Right lobe of liver (tissue), 6 donors: ENCODE measurements around the gene LOXL1. TPM values are rescaled to one million over a fixed set of nuclear protein-coding genes. Genes with fewer than 3 reads are reported as not detected.

Source experiments
- ATAC-seq, 4 donors: fragments of 200-7000 bp; cut with Tn5 transposase; one replicate each; pipeline ENCODE4 v1.9.1; 2020; ENCODE audit warnings: mild to moderate bottlenecking in 4 of 4, moderate library complexity in 4 of 4
- DNase-seq, 3 donors: peaks; one replicate each; pipeline ENCODE4 v3.0.0-alpha.2; 2020
- H3K27ac ChIP-seq, 3 donors: fragments of 200-600 bp; one replicate each; pipeline ENCODE4 v1.8.0; 2022
- H3K27me3 ChIP-seq, 2 donors: fragments of 200-600 bp; one replicate each; pipeline ENCODE4 v1.8.0; 2022
- H3K36me3 ChIP-seq, 4 donors: fragments of 200-600 bp; sonication (generic) in 1 of 4; one replicate each; pipeline versions ENCODE4 v1.5.1 to v1.8.0; 2017 to 2022; ENCODE audit warnings: control low read depth in 1 of 4
- H3K4me1 ChIP-seq, 4 donors: fragments of 200-600 bp; sonication (generic) in 1 of 4; one replicate each; pipeline versions ENCODE4 v1.5.1 to v1.8.0; 2017 to 2022; ENCODE audit warnings: control low read depth in 1 of 4
- H3K4me3 ChIP-seq, 3 donors: fragments of 200-600 bp; one replicate each; pipeline ENCODE4 v1.8.0; 2022
- H3K9me3 ChIP-seq, 4 donors: fragments of 200-600 bp; sonication (generic) in 1 of 4; one replicate each; pipeline versions ENCODE4 v1.5.1 to v1.8.0; 2017 to 2022; ENCODE audit warnings: control low read depth in 1 of 4
- POLR2A ChIP-seq: fragments of 450-650 bp; IDR thresholded peaks from one replicate; pipeline ENCODE4 v1.6.1; 2017; ENCODE audit warnings: antibody characterized with exemption, mild to moderate bottlenecking
- WGBS: methylation state at CpG from one replicate; pipeline ENCODE4 v1.1.6; 2018; ENCODE audit warnings: low coverage, low lambda C conversion rate; ENCODE audit not compliant: insufficient coverage; ENCODE audit errors: missing lambda C conversion rate; 5-methylcytosine and 5-hydroxymethylcytosine counted together
- intact Hi-C, 2 donors: fragments of 100-400 bp; cut with DNase I; formaldehyde crosslinking; loops; one replicate each; pipeline versions ENCODE4 v1.11.2 to v1.14.1; 2022
- total RNA-seq, 6 experiments: library from RNA; depleted of rRNA in 2 of 6; stranded (reverse); fragments of >200 nt in 2 of 6; fragmentation: NEBNext Ultra II Directional in 3 of 6; extraction: Animal tissue kit (Norgen Biotek cat#: 25700) in 3 of 6; gene quantifications; one replicate each; pipeline versions ENCODE4 v1.1.0 to v1.2.4, GENCODE V29; 2016 to 2023
- TF ChIP-seq, protein P1 (sequence below), 4 donors: fragments of 200-600 bp in 3 of 4; fragments of 450-650 bp in 1 of 4; IDR thresholded peaks; one replicate each; pipeline versions ENCODE4 v1.5.1 to v1.8.0; 2016 to 2022; ENCODE audit warnings: antibody characterized with exemption in 4 of 4, mild to moderate bottlenecking in 2 of 4
- donor health status: DM: no; HTN: yes; CAD: no.
- donor health status: DM: no; HTN: no; CAD: no.
- donor health status: DM: no; HTN: no; CAD: no.
- donor health status: DM: no; HTN: yes; CAD: no.
- donor health status: DM: no; HTN: yes; CAD: no.

Gene LOXL1
- total RNA-seq, 6 experiments from 2014 or later, result 0.29 to 2.3 (median 0.83) TPM

DNA sequence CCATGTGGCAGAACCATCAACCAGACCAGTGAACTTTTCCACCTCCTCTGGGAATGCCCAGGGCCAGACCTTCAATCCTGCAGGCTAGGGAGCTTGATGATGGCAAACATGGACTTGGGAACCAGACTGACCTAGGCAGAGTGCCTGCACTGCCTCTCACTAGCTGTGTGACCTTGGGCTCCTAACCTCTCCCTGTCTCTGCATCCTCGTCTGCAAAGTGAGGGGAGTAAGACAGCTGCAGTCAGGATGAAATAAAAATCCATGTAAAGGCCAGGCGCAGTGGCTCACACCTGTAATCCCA is 17.5 kb upstream of the LOXL1 start:
- DNase-seq (no peak), ATAC-seq (peak in 1 of 4 donors; percentile 31)
- no peak overlapping the region for H3K27ac ChIP-seq
- H3K4me1 ChIP-seq, result no peaks in the 10 kb centered on the region
- H3K27me3 ChIP-seq, result no peaks in the 10 kb centered on the region
- H3K4me3 ChIP-seq, result no peak overlapping the region
- no peaks in the 10 kb centered on the region for H3K9me3 ChIP-seq
- H3K36me3 ChIP-seq, result no peaks in the 10 kb centered on the region
- WGBS, result 92% methylated on average over 2 of the region's 2 CpGs
- intact Hi-C loops, result no loop called here
- TF ChIP-seq, protein P1, sequence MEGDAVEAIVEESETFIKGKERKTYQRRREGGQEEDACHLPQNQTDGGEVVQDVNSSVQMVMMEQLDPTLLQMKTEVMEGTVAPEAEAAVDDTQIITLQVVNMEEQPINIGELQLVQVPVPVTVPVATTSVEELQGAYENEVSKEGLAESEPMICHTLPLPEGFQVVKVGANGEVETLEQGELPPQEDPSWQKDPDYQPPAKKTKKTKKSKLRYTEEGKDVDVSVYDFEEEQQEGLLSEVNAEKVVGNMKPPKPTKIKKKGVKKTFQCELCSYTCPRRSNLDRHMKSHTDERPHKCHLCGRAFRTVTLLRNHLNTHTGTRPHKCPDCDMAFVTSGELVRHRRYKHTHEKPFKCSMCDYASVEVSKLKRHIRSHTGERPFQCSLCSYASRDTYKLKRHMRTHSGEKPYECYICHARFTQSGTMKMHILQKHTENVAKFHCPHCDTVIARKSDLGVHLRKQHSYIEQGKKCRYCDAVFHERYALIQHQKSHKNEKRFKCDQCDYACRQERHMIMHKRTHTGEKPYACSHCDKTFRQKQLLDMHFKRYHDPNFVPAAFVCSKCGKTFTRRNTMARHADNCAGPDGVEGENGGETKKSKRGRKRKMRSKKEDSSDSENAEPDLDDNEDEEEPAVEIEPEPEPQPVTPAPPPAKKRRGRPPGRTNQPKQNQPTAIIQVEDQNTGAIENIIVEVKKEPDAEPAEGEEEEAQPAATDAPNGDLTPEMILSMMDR (IDR thresholded peaks at IDR 0.05), result no peak
- no peak for TF ChIP-seq POLR2A

DNA sequence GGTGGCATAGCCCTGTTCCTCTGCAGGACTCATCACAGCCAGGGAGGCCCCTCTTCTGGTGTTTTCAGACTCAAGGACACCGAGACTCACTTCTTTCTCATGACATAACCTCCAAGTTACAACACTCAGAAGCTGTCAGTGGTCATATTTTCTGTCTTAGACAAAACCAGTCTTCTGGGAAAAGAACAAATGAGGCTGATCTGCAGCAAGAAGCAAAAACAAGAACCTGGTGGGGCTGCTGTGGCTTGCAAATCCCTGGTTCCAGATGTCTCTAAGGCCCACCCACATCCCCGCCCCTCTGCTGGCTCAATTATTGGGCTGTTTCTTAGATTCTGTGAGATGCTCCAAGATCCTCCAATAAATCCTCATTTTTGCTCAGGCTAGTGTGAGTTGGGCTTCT is 16.6 kb upstream of the LOXL1 start:
- intact Hi-C loops, result no loop called here
- DNase-seq, result no peak
- no peak for ATAC-seq
- Histone ChIP-seq H3K27me3 (no peaks in the 10 kb centered on the region), H3K4me1 (no peaks in the 10 kb centered on the region), H3K9me3 (no peaks in the 10 kb centered on the region), H3K4me3 (no peak overlapping the region), H3K27ac (no peak overlapping the region), H3K36me3 (no peaks in the 10 kb centered on the region)
- TF ChIP-seq, protein P1 (IDR thresholded peaks at IDR 0.05), result no peak
- TF ChIP-seq POLR2A, result no peak
- no CpG with 5 or more reads among the region's 2 CpGs for WGBS

DNA sequence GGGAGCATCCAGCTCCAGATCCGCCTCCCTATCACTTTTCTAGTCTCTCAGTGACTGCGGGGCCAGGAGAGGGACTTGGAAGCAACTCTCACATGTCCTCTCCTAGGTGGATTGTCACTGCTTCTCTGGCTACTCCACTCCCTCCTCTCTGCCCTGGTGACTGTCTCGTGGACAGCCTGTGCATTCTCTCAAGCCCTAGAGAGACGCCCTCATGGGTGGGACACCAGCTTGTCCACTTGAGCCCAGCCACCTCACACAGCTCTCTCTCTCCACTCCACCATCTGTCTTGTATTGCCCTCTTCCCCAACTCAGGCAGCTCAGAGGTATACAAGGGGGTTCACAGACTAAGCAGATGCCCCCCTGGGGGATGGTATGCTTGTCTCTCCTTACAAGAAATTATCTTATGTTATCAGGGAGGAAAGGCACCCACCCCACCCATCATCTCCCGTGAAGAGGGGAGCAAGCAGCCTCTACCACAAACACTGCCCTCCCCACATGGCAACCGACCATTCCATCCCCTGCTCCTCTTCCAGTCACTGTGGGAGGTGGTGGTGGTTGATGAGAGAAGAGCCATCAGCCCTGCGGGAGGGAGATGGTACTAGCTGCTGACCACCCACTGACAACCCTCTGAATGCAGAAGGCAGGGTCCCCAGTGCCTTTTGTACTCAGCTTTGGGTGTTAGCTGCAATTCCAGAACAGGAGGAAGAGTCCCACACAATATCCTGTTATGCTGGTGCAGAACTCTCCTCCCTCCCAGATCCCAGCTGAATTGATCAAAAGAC is 15.5 kb upstream of the LOXL1 start:
- no peak for ATAC-seq
- no peak for TF ChIP-seq POLR2A
- TF ChIP-seq, protein P1 (IDR thresholded peaks at IDR 0.05), result no peak
- Histone ChIP-seq H3K27ac (no peak overlapping the region), H3K36me3 (no peaks in the 10 kb centered on the region), H3K4me1 (no peaks in the 10 kb centered on the region), H3K4me3 (no peak overlapping the region), H3K27me3 (no peaks in the 10 kb centered on the region), H3K9me3 (no peaks in the 10 kb centered on the region)
- intact Hi-C loops, result no loop called here
- WGBS, result 52% methylated on average over 5 of the region's 7 CpGs
- no peak for DNase-seq

DNA sequence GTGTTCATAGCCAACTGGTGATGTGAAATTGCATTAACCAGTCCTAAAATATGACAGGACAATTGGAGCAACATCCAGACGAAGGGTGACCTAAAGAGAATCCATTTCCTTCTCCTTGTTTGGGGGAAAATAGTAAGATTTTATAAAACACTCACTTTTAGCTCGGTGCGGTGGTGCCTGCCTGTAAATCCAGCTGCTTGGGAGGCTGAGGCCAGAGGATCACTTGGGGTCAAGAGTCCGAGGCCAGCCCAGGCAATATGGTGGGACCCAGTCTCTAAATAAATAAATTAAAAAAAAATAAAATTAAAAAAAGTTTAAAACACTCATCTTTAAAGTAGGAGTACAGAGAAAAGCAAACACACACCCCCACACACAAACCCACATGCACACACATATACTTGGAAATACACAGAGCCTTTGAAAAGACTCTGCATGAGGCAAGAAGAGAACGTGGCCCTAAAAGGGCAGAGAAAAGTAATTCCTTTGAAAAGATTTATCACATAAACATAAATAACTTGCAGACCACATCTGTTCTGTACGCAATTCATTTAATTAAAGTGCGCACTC is 14.1 kb upstream of the LOXL1 start:
- 59% methylated on average over 5 of the region's 7 CpGs for WGBS

More for the DNA sequence above, 14.1 kb upstream of the LOXL1 start:
- DNase-seq (no peak), ATAC-seq (no peak)
- H3K27ac ChIP-seq, result no peak overlapping the region
- no peak overlapping the region for H3K4me3 ChIP-seq
- no peaks in the 10 kb centered on the region for H3K36me3 ChIP-seq
- intact Hi-C loops, result no loop called here
- H3K27me3 ChIP-seq, result no peaks in the 10 kb centered on the region
- TF ChIP-seq POLR2A, result no peak
- TF ChIP-seq, protein P1 (IDR thresholded peaks at IDR 0.05), result no peak
- H3K9me3 ChIP-seq, result no peaks in the 10 kb centered on the region
- no peaks in the 10 kb centered on the region for H3K4me1 ChIP-seq
